ENCODE measurements around the gene CEMIP.

CEMIP gene

GRCh38 chr15:80769153-80769828 lies 9.9 kb upstream of the CEMIP start:
- no peak for DNase-seq (ENCODE audit: low spot score)
- Mint-ChIP-seq H3K27ac (no peak overlapping the region), H3K9me3 (no peaks in the 10 kb centered on the region), H3K4me3 (no peak overlapping the region), H3K27me3 (ENCODE audit: low read depth) (peaks cover 6% of the 10 kb centered on the region), H3K4me1 (ENCODE audit: low read depth) (no peaks in the 10 kb centered on the region), H3K36me3 (ENCODE audit: low read depth) (no peaks in the 10 kb centered on the region)

- Mint-ChIP-seq H3K4me3 (no peak overlapping the region), H3K9me3 (no peaks in the 10 kb centered on the region), H3K4me1 (ENCODE audit: low read depth) (no peaks in the 10 kb centered on the region), H3K27me3 (ENCODE audit: low read depth) (peaks cover 9% of the 10 kb centered on the region), H3K36me3 (ENCODE audit: low read depth) (no peaks in the 10 kb centered on the region), H3K27ac (no peak overlapping the region)
- DNase-seq (ENCODE audit: low spot score) = no peak
Observed at GRCh38 chr15:80769829-80770705, 9.1 kb upstream of the CEMIP start.

DNA sequence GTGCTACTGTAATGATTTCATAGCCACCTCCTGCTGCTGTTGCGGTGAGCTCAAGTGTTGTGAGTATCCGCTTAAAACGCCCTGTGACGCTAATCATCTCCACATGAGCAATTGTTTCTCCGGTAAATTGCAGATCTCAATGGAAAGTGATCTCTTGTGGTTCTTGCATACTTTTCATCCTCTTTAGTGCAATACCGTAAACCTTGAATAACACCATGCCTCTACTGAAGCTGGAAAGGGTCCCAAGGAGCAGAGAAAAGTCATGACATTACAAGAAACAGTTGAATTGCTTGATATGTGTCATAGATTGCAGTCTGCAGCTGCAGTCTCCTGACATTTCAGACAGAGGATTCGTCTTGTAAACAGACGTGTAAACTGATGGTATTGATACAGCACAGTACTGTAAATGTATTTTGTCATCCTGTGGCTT lies 6.0 kb upstream of the CEMIP start:
- peaks cover 4% of the 10 kb centered on the region for H3K4me1 Mint-ChIP-seq (ENCODE audit: low read depth)
- no peaks in the 10 kb centered on the region for H3K36me3 Mint-ChIP-seq (ENCODE audit: low read depth)
- no peaks in the 10 kb centered on the region for H3K9me3 Mint-ChIP-seq
- peaks cover 23% of the 10 kb centered on the region for H3K27me3 Mint-ChIP-seq (ENCODE audit: low read depth)
- H3K4me3 Mint-ChIP-seq = no peak overlapping the region
- no peak for DNase-seq (ENCODE audit: low spot score)
- no peak overlapping the region for H3K27ac Mint-ChIP-seq

GRCh38 chr15:80773792-80774352 lies 5.3 kb upstream of the CEMIP start:
- Mint-ChIP-seq H3K36me3 (ENCODE audit: low read depth) (no peaks in the 10 kb centered on the region), H3K9me3 (no peaks in the 10 kb centered on the region), H3K27ac (no peak overlapping the region), H3K27me3 (ENCODE audit: low read depth) (peaks cover 26% of the 10 kb centered on the region), H3K4me1 (ENCODE audit: low read depth) (peaks cover 4% of the 10 kb centered on the region), H3K4me3 (no peak overlapping the region)
- DNase-seq (ENCODE audit: low spot score) = no peak

DNA sequence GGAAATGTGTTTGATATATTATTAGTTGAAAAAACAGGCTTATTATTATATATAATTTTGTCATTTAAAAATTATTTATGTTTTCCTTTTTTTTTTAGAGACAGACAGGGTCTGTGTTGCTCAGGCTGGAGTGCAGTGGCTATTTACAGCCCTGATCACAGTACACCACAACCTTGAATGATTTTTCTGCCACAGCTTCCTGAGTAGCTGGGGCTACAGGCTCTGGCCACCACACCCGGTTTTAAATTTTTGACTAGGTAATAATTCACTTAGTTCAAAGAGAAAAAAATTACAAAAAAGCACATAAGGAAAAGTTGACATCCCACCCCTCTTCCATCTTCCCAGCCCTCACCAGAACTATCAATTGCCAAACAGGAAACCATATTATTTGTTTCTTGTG lies 4.7 kb upstream of the CEMIP start:
- Mint-ChIP-seq H3K27me3 (ENCODE audit: low read depth) (peaks cover 27% of the 10 kb centered on the region), H3K9me3 (no peaks in the 10 kb centered on the region), H3K27ac (no peak overlapping the region), H3K36me3 (ENCODE audit: low read depth) (no peaks in the 10 kb centered on the region), H3K4me1 (ENCODE audit: low read depth) (peaks cover 5% of the 10 kb centered on the region), H3K4me3 (no peak overlapping the region)
- DNase-seq (ENCODE audit: low spot score) = no peak

DNA sequence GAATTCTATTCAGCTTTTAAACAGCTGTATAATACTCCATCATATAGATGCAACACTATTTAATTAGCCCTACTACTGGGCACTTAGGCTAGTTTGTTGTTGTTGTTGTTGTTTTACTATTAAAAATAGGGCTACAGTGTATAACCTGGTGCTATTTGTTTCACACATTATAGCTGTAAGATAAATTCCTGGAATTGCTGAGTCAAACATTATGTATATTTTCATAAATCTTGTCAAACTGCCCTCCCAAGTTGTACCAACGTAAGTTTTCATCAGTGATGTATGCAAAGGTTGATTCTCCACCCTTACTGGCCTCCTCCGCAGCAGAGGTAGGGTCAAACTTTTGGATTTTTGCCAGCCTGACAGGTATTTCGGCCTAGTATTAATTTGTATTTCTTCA lies 3.8 kb upstream of the CEMIP start:
- H3K9me3 Mint-ChIP-seq = no peaks in the 10 kb centered on the region
- no peak overlapping the region for H3K4me3 Mint-ChIP-seq
- no peak for DNase-seq (ENCODE audit: low spot score)
- peaks cover 35% of the 10 kb centered on the region for H3K27me3 Mint-ChIP-seq (ENCODE audit: low read depth)
- H3K36me3 Mint-ChIP-seq (ENCODE audit: low read depth) = no peaks in the 10 kb centered on the region
- H3K27ac Mint-ChIP-seq = no peak overlapping the region
- H3K4me1 Mint-ChIP-seq (ENCODE audit: low read depth) = peaks cover 11% of the 10 kb centered on the region

DNA sequence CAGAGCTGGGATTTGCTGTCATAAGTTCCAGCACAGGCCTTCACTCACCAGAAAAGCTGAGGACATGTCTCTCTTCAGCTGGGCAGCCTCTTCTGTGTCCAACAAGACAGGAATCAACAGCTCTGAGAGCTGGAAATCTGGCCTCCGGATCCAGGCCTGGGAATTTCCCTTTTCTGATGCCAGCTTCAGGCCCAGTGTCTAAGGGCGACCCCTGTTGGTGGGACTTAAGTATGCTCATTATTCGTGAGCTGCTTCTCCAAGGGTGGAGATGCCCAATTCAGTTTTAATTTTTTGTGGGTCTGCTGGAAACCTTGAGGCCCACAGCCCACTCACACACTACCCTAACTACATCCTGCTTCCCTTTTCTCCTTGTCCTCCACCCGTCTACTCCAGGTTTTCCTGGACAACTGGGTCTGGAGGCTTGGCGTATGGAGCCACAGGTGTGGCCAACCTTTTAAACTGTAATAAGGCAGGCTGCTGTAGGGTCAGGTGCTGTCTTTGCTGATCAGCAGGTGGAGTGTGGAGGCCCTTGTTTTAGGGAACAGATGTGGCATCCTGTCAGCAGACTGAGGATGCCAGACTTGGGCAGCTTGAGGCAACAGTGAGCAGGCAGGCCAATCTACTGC lies 2.6 kb upstream of the CEMIP start:
- H3K9me3 Mint-ChIP-seq = no peaks in the 10 kb centered on the region
- DNase-seq (ENCODE audit: low spot score) = peak; percentile 53
- no peak overlapping the region for H3K27ac Mint-ChIP-seq
- no peak overlapping the region for H3K4me3 Mint-ChIP-seq
- H3K36me3 Mint-ChIP-seq (ENCODE audit: low read depth) = no peaks in the 10 kb centered on the region
- peaks cover 11% of the 10 kb centered on the region for H3K4me1 Mint-ChIP-seq (ENCODE audit: low read depth)
- peaks cover 47% of the 10 kb centered on the region for H3K27me3 Mint-ChIP-seq (ENCODE audit: low read depth)

DNA sequence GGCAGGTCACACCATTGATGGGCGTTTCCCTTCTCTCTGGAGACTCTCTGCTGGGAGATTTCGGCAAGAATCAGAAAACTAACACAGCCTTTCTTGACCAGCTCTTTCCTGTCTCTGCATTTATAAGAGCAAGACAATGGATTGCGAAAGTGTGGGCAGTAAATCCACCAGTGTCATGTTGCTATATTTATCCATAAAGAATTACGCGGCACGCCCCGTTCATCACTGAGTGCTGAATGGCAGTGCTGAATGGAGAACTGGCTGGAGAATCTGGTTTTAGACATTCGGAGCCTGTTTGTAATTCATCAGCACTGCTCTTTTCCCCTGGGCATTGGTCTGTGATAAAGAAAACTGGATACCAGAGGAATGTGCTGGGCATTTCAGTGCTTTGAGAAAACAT lies 2.0 kb upstream of the CEMIP start:
- H3K9me3 Mint-ChIP-seq = no peaks in the 10 kb centered on the region
- H3K4me1 Mint-ChIP-seq (ENCODE audit: low read depth) = peaks cover 14% of the 10 kb centered on the region
- no peak for DNase-seq (ENCODE audit: low spot score)
- H3K27me3 Mint-ChIP-seq (ENCODE audit: low read depth) = peaks cover 53% of the 10 kb centered on the region
- H3K36me3 Mint-ChIP-seq (ENCODE audit: low read depth) = no peaks in the 10 kb centered on the region
- no peak overlapping the region for H3K4me3 Mint-ChIP-seq
- no peak overlapping the region for H3K27ac Mint-ChIP-seq

GRCh38 chr15:80777826-80778620 lies 1.1 kb upstream of the CEMIP start:
- Mint-ChIP-seq H3K27me3 (ENCODE audit: low read depth) (peaks cover 60% of the 10 kb centered on the region), H3K27ac (peak overlapping the region; percentile 47), H3K4me3 (peak overlapping the region; percentile 24), H3K9me3 (no peaks in the 10 kb centered on the region), H3K4me1 (ENCODE audit: low read depth) (peaks cover 22% of the 10 kb centered on the region), H3K36me3 (ENCODE audit: low read depth) (peaks cover 1% of the 10 kb centered on the region)
- DNase-seq (ENCODE audit: low spot score) = no peak

DNA sequence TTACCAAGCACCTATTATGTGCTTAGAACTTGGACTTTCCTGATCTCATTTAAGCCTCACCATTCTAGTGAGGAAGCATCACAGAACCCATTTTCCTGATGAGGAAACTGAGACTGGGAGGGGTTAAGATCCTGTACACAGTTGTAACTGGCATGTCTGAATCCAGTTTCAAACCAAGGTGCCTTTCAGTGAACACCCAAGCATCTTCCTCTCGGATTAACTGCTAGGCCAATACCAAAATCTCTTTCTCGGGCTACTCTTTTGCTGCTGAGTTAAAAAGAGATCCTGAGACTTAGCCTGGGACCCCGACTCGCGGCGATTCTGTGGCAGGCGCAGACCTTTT lies 578 bp upstream of the CEMIP start:
- DNase-seq (ENCODE audit: low spot score) = no peak
- Mint-ChIP-seq H3K27ac (no peak overlapping the region), H3K4me1 (ENCODE audit: low read depth) (peaks cover 27% of the 10 kb centered on the region), H3K27me3 (ENCODE audit: low read depth) (peaks cover 59% of the 10 kb centered on the region), H3K36me3 (ENCODE audit: low read depth) (peaks cover 1% of the 10 kb centered on the region), H3K9me3 (no peaks in the 10 kb centered on the region), H3K4me3 (peak overlapping the region; percentile 24)

DNA sequence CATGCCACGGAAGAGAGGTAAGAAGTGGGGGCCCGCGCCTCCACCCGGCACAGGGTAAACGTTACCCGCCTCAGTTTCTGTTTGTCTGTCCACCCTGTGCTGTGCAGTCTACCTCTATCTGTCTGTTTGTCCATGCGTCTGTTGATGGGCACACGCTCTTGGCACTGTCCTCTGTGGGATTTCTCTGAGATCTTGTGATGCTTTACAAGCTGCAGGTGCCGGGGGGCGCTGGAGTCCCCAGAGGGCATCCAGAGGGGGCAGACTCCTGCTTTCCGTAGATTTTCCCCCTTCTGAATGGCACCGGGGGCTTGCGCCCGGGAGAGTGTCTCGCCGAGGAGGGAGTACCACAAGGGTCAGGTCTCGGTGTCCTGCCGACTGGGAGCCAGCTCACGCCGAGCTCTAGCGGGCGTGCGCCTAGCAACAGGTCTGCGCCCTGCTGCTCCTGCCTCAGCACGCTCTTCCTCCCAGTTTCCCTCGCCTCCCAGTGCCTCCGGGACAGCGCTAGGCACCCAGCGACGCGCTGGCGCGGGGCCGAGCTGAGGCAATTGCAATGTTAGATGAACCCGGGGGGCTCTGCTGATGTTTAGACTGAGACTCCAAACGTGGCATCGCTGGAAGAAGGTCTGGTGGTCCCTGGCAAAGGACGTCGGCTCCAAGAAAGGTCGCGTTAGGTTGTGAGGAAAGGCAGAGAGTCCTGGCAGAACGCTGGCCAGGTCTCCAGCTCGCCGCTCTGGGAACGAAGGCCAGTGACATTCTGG lies 667 bp downstream of the CEMIP start:
- Mint-ChIP-seq H3K36me3 (ENCODE audit: low read depth) (peaks cover 1% of the 10 kb centered on the region), H3K27ac (no peak overlapping the region), H3K27me3 (ENCODE audit: low read depth) (peaks cover 53% of the 10 kb centered on the region)

GRCh38 chr15:80780416-80781221 lies 1.4 kb downstream of the CEMIP start:
- H3K27ac Mint-ChIP-seq = no peak overlapping the region
- peaks cover 3% of the 10 kb centered on the region for H3K36me3 Mint-ChIP-seq (ENCODE audit: low read depth)
- peak overlapping the region; percentile 83 for H3K4me3 Mint-ChIP-seq
- peaks cover 53% of the 10 kb centered on the region for H3K27me3 Mint-ChIP-seq (ENCODE audit: low read depth)
- H3K4me1 Mint-ChIP-seq (ENCODE audit: low read depth) = peaks cover 43% of the 10 kb centered on the region
- peak; percentile 39 for DNase-seq (ENCODE audit: low spot score)
- no peaks in the 10 kb centered on the region for H3K9me3 Mint-ChIP-seq

More for the DNA sequence above, 667 bp downstream of the CEMIP start:
- Mint-ChIP-seq H3K4me3 (peak overlapping the region; percentile 83), H3K4me1 (ENCODE audit: low read depth) (peaks cover 36% of the 10 kb centered on the region), H3K9me3 (no peaks in the 10 kb centered on the region)
- no peak for DNase-seq (ENCODE audit: low spot score)
